Breast epithelium (tissue), 3 donors: ENCODE data around the gene FAM151A.

ENCODE experiments used
- POLR2A ChIP-seq: fragments of 450-650 bp; IDR thresholded peaks from one replicate; pipeline ENCODE4 v1.6.1; 2016; ENCODE audit warnings: antibody characterized with exemption, mild to moderate bottlenecking, moderate library complexity
- TF ChIP-seq, protein P1 (sequence below), 3 donors: fragments of 450-650 bp; IDR thresholded peaks; one replicate each; pipeline ENCODE4 v1.5.1; 2016 to 2017; ENCODE audit warnings: antibody characterized with exemption in 3 of 3, mild to moderate bottlenecking in 3 of 3, moderate library complexity in 3 of 3

DNA sequence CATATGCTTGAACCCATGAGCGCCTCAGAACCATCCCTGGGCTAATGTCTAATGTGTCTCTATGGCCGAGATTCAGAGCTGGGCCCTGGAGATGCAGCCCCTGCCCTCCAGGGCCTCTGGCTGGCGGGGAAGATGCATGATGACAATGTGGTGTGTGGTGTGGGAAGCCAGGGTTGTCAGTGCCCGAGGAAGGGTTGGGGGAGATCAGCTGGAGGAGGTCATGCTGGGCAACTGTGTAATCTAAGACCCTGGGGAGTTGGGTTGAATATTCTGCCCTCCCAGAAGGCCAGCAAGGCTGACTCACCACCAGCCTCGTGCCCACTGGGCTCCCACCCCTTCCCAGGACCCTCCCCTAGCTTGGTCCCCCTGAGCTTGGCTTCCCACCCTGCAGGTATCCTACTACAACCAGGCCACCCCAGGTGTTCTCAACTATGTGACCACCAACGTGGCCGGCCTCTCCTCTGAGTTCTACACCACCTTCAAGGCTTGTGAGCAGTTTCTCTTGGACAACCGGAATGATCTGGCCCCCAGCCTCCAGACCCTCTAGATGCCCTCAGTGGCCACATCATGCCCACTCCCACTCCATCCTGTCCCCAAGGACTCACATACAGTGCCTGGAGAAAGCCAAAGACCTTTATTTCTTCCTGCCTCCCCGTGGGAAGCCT is 14.6 kb downstream of the FAM151A start:
- TF ChIP-seq, protein P1, sequence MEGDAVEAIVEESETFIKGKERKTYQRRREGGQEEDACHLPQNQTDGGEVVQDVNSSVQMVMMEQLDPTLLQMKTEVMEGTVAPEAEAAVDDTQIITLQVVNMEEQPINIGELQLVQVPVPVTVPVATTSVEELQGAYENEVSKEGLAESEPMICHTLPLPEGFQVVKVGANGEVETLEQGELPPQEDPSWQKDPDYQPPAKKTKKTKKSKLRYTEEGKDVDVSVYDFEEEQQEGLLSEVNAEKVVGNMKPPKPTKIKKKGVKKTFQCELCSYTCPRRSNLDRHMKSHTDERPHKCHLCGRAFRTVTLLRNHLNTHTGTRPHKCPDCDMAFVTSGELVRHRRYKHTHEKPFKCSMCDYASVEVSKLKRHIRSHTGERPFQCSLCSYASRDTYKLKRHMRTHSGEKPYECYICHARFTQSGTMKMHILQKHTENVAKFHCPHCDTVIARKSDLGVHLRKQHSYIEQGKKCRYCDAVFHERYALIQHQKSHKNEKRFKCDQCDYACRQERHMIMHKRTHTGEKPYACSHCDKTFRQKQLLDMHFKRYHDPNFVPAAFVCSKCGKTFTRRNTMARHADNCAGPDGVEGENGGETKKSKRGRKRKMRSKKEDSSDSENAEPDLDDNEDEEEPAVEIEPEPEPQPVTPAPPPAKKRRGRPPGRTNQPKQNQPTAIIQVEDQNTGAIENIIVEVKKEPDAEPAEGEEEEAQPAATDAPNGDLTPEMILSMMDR (IDR thresholded peaks at IDR 0.05): no peak
- TF ChIP-seq POLR2A: no peak
